Left cardiac atrium (tissue), 4 donors: ENCODE results near the gene TMEM183A. TPM values are rescaled to one million over a fixed set of nuclear protein-coding genes. Genes with fewer than 3 reads are reported as not detected.

Source experiments
- ATAC-seq, 2 donors: fragments of 200-7000 bp; cut with Tn5 transposase; one replicate each; pipeline ENCODE4 v1.9.1; 2020; ENCODE audit warnings: mild to moderate bottlenecking in 2 of 2, moderate library complexity in 2 of 2
- DNase-seq: peaks from one replicate; pipeline ENCODE4 v3.0.0-alpha.2; 2020
- intact Hi-C, 2 donors: fragments of 100-400 bp; cut with DNase I; formaldehyde crosslinking; loops; one replicate each; pipeline versions ENCODE4 v1.14.1 to v1.15.1; 2022 to 2023
- total RNA-seq, 2 donors: library from RNA; stranded (reverse); fragmentation: NEBNext Ultra II Directional; extraction: Animal tissue kit (Norgen Biotek cat#: 25700); gene quantifications; one replicate each; pipeline ENCODE4 v1.2.1, GENCODE V29; 2021
- donor health status: DM: no; HTN: yes; CAD: no.
- donor health status: DM: no; HTN: yes; CAD: no; lungs with severe emphysema.
- donor health status: DM: yes; HTN: yes; CAD: no.
- donor health status: Dilated cardiomyopathy.

The TMEM183A gene
- total RNA-seq, 2 donors from 2014 or later: 25.1 to 31.8 TPM

GRCh38 chr1:203054642-203055041, 47.5 kb downstream of the TMEM183A start:
- intact Hi-C loops: loop anchor here in 1 of 2 donors (5.0 kb wide), 1 partner anchor 48 kb away; no protein-coding TSS in a partner anchor
- no peak for DNase-seq
- ATAC-seq: no peak

DNA sequence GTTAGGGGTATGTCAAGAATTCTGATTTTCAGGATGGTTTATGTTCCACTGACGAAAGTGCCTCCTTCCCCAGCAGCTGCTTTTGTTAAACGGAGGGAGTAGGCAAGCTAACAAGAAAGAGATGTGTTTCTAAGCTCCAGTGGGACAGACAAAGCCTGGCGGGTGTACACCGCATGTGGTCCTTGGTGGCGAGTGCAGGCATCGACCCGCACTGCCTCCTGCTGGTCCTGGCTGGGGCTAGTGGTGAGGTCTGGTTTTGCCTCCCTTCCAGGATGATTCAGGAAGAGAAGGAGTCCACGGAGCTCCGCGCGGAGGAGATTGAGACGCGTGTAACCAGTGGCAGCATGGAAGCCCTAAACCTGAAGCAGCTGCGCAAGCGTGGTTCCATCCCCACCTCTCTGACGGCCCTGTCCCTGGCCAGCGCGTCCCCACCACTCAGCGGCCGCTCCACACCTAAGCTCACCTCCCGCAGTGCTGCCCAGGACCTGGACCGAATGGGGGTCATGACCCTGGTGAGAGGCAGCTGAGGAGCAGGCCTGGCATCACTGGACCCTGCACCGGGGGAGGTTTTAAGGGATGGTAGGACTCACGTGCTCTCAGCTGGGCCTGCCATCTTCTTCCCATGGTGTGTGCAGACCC, 48.1 kb downstream of the TMEM183A start:
- intact Hi-C loops: loop anchor here in 1 of 2 donors (5.0 kb wide), 1 partner anchor 47 kb away; no protein-coding TSS in a partner anchor
- no peak for ATAC-seq
- DNase-seq: no peak

GRCh38 chr1:203056012-203056411, 48.8 kb downstream of the TMEM183A start:
- ATAC-seq: no peak
- intact Hi-C loops: loop anchor here in 1 of 2 donors (5.0 kb wide), 1 partner anchor 46 kb away; no protein-coding TSS in a partner anchor

GRCh38 chr1:203056516-203056915, 49.3 kb downstream of the TMEM183A start:
- no peak for DNase-seq
- no peak for ATAC-seq
- intact Hi-C loops: loop anchor here in 1 of 2 donors (5.0 kb wide), 1 partner anchor 46 kb away; no protein-coding TSS in a partner anchor

More at GRCh38 chr1:203056012-203056411, 48.8 kb downstream of the TMEM183A start:
- DNase-seq: no peak

- DNase-seq: no peak
- ATAC-seq: peak in 1 of 2 donors; percentile 31
- intact Hi-C loops: loop anchor here in 1 of 2 donors (5.0 kb wide), 1 partner anchor 44 kb away; no protein-coding TSS in a partner anchor
These were observed 50.9 kb downstream of the TMEM183A start for GRCh38 chr1:203057911-203058675.

DNA sequence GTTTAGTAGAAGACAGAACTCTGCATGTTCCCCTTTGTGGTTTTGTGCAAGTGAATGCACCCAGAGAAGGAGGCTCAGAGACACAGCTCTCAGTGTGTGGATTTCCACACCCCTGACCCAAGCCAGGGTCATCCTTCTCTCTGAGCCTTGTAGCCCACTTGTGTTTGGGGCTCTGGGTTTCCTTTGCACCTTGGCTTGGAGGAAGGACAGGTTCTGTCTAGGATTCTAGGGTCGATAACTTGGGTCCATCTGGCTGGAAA, 51.4 kb downstream of the TMEM183A start:
- DNase-seq: no peak
- intact Hi-C loops: loop anchor here in 1 of 2 donors (5.0 kb wide), 1 partner anchor 44 kb away; no protein-coding TSS in a partner anchor
- ATAC-seq: peak in 1 of 2 donors; percentile 31

GRCh38 chr1:203059485-203059884, 52.3 kb downstream of the TMEM183A start:
- no peak for DNase-seq
- peak in 1 of 2 donors; percentile 29 for ATAC-seq
- intact Hi-C loops: loop anchor here in 1 of 2 donors (5.0 kb wide), 1 partner anchor 43 kb away; no protein-coding TSS in a partner anchor

GRCh38 chr1:203060115-203060514, 52.9 kb downstream of the TMEM183A start:
- DNase-seq (no peak), ATAC-seq (no peak)
- intact Hi-C loops: no loop called here

GRCh38 chr1:203063287-203063686, 56.1 kb downstream of the TMEM183A start:
- DNase-seq (no peak), ATAC-seq (no peak)
- intact Hi-C loops: no loop called here

- no peak for ATAC-seq
- DNase-seq: no peak
- intact Hi-C loops: no loop called here
These were observed 58.0 kb downstream of the TMEM183A start for GRCh38 chr1:203065191-203065590.

DNA sequence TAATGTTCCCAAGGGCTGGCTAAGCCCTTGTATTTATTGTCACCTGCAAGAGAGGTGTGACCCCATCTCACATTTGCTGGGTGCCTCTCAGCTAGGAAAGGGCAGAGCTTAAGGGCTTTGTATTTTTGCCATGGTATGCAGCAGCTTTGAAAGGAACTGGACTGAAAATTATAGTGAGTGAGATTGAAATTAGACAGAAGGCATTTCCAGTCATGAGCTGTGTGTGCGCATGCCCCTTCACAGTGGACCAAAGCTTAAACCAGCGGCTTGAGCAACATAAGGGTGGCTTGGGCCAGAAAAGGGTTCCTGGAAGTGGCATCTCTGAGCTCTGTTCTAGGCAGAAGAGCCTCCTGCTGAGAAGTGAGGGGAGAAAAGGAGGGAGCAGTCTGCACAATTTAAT, 58.8 kb downstream of the TMEM183A start:
- DNase-seq (no peak), ATAC-seq (peak in 1 of 2 donors; percentile 64)

GRCh38 chr1:203066965-203067364, 59.8 kb downstream of the TMEM183A start:
- intact Hi-C loops: no loop called here
- no peak for DNase-seq
- no peak for ATAC-seq

More for the DNA sequence above, 58.8 kb downstream of the TMEM183A start:
- intact Hi-C loops: no loop called here

DNA sequence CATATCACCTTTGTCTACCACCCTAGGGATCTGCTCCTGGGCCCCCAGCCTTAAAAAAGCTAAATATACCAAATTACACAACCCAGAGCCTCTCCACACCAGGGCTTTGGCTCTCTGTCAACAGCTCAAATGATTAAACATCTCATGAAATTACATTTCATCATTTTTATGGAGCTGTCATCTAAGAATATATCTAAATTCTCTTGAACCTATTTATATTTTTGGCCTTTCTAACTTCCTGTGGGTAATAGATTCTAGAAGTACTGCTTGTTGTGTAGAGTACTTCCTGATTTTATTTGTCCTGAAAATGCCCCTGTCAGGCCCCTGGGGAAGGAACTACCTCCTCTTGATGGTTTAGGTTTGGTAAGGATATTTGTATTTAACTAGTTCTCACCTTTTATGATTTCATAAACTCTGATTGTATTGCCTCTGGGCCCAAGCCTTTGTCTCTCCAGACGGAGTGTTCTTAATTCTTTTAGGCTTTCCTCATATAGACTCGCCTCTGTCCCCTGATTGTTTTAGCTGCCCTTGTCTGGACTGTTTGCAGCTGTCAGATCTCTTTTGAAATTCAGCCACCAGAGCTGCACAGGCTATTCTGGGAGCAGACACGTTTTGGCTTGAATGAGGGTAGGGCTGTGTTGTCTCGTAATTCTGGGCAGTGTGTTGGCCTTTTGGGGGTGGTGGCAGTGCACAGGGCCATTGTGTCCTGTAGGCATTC, 62.0 kb downstream of the TMEM183A start:
- no peak for DNase-seq
- intact Hi-C loops: no loop called here

GRCh38 chr1:203072002-203072602, 64.9 kb downstream of the TMEM183A start:
- intact Hi-C loops: no loop called here
- ATAC-seq (no peak), DNase-seq (no peak)

More for the DNA sequence above, 62.0 kb downstream of the TMEM183A start:
- ATAC-seq: peak; percentile 68 to 92

DNA sequence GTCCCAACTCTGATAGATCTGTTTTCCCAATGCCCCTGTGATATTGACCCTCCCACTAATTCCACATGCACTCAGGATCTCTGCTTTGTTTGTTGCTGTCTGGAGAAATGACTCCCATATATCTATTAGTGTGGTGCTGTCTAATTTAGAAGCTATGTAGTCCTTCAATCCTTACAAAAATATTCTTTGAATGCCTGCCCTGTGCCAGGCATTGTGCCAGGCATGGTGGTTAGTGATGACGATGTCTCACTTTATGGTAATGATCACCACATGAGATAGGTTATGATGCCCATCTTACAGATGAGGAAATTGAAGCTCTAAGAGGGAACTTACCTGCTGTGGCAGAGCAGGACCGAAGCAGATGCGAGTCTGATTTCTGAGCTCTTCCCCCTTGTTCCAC, 65.7 kb downstream of the TMEM183A start:
- no peak for ATAC-seq
- intact Hi-C loops: no loop called here
- no peak for DNase-seq

DNA sequence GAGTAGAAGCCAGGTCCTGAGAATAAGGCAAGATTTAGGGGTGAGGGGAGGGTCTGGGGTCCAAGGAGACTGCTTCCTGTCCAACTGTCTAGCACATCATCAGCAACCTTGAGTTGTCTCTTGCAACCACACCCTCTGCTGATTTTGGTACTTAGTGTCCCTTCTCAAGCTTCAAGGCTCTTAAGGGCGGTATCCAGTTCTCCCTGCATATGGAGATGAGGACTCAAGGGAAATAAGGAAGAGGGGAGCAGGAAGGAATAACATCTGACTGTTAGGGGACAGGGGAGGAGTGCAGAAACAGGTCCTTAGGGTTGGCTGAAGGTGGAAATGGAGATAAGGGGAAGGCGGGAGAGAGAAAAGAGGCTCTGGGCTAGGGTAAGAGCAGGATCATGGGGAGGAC, 66.3 kb downstream of the TMEM183A start:
- intact Hi-C loops: no loop called here

More for the DNA sequence above, 66.3 kb downstream of the TMEM183A start:
- ATAC-seq (no peak), DNase-seq (no peak)
